ENCODE measurements around the gene DUSP7.

DUSP7 gene

DNA sequence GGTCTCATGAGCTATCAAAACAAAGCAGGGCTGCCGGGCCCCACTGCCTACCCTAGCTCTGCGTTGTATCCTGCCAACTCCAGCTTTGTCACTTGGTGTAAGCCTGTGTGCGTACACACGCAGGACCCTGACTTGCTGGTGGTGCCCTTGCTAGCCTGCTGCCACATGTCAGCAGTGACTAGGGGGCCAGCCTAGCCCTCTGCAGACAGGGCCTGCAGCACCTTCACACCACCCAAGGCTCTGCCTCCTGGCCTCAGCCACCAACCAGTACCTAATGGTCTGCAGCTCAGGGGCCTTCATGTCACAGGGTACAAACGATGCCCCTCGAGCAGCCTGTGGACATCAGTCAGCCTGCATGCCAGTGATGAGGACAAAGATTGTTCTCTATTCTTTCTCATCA lies 30.1 kb upstream of the DUSP7 start:
- no peak for DNase-seq (ENCODE audit: low read depth in 2 of 2)

- no peak for DNase-seq (ENCODE audit: low read depth in 2 of 2)
Measured at GRCh38 chr3:52085681-52086282, 29.4 kb upstream of the DUSP7 start.

GRCh38 chr3:52084954-52085680 lies 28.7 kb upstream of the DUSP7 start:
- no peak for DNase-seq (ENCODE audit: low read depth in 2 of 2)

DNA sequence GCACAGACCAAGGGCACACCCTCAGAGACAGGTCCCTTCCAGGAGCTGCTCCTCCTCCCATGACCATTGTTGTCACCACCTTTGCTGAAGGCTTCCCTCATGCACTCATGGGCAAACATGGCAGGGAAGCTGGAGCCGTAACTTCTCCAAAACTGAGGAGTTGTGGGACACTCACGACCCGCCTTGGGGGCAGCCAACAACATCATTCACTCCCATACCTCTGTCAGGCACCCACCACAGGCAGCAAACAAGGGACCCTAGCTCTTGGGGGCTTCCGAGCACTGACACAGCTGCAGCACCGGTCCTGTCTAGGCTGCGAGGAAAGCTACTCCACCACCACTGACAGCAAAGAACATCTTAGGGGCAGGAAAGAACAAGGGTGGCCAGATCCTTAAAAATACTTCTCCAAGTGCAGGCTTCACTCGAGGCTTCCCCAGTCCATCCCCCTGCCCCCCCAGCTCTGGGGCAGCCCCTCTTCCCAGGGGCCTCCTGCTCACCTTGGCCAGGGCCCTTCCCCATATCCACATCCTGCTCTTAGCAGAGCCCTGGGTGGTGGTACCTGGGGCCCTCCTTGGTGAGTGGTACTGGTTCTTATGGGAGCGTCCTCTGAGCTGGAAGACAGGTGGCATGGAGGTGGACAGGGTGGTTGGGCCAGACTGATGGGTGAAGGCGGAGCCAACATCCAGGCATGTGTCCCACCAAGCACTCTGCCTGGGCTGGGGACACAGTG lies 28.0 kb upstream of the DUSP7 start:
- DNase-seq (ENCODE audit: low read depth in 2 of 2) = no peak

DNA sequence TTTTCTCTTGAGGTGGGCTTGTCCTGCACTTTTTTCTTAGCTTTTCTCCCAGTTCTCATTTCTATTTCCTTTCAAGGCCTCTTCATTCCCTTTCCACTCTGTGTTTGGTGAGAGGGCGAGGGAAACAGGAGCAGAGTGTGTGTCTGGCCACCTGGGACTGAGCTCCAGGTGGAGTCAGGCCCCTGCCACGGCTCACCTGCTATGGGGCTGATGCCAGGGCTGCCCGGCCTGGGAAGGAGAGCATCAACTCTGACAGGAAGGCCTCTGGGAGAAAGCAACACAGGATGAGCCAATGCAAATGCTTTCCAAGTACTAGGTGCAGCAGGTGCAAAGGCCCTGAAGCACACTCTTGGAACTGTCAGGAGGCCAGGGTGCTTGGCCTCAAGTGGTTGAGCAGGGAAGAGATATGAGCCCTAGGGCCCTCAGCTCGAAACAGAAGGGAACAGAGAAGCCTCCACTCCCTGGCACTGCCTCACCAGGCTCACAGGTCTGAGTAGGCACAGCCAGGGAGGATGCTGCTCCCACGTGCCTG lies 27.3 kb upstream of the DUSP7 start:
- DNase-seq (ENCODE audit: low read depth in 2 of 2) = no peak

DNA sequence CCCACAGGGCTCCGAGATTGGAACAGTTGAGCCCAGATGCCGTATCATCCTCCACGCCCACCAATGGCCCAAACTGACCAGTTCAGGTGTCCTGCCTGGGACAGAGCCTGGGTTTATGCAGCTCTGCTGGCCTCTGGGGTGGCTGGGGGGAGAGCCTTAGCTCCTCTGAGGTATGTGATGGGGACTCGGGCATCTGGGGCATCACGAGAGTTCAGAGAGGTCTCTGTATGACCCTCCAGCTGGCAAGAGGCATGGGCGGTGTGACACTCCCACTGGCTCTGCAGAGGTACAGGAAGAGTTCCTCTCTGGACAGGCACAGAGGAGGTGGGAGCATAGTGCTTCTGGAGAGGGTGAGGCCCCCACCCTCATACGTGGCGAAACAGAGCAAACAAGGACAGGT lies 26.6 kb upstream of the DUSP7 start:
- no peak for DNase-seq (ENCODE audit: low read depth in 2 of 2)

- no peak for DNase-seq (ENCODE audit: low read depth in 2 of 2)
Measured at GRCh38 chr3:52080830-52081719, 24.7 kb upstream of the DUSP7 start.

DNA sequence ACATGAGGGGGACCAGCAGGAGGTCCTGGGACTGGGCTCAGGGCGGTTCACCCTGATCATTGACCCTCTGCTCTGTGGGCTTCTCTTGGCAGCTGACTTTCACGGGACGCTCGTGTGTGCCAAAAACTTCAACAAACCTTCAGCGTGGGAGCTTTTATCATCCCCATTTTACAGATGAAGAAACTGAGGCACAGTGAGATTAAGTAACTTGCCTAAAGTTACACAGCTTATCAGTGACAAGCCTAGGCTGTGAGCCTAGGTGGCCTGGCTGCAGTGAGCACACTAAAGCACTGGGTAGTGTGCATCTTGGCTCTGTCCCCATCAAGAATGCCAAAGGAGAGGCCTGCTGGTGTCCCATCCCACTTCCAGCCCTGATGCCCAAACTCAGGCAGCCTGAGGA lies 23.6 kb upstream of the DUSP7 start:
- DNase-seq (ENCODE audit: low read depth in 2 of 2) = no peak

- no peak for DNase-seq (ENCODE audit: low read depth in 2 of 2)
Measured at GRCh38 chr3:52078781-52079560, 22.6 kb upstream of the DUSP7 start.

DNA sequence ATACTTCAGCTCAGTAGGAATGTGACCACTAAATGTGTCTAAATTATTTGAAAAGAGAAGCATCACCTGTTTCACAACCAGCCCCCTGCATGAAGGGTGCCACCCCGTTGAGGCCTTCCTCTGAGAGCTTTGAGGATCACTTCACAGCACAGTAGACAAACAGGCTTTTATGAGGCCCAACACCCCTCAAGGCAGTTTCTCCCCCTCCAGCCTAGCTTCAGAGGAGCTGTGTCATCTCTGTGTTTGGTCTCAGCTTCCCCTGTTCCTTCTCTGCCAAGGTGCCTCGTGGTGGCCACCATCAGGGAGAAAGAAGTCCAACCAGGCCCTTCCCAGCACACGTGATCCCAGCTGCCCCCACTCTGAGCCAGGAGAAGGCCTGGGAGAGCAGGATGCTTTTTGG lies 21.6 kb upstream of the DUSP7 start:
- DNase-seq (ENCODE audit: low read depth in 2 of 2) = no peak

- no peak for DNase-seq (ENCODE audit: low read depth in 2 of 2)
Measured at GRCh38 chr3:52076896-52077780, 20.8 kb upstream of the DUSP7 start.

- no peak for DNase-seq (ENCODE audit: low read depth in 2 of 2)
Measured at GRCh38 chr3:52073490-52073889, 17.1 kb upstream of the DUSP7 start.

GRCh38 chr3:52072471-52072870 lies 16.1 kb upstream of the DUSP7 start:
- no peak for DNase-seq (ENCODE audit: low read depth in 2 of 2)

DNA sequence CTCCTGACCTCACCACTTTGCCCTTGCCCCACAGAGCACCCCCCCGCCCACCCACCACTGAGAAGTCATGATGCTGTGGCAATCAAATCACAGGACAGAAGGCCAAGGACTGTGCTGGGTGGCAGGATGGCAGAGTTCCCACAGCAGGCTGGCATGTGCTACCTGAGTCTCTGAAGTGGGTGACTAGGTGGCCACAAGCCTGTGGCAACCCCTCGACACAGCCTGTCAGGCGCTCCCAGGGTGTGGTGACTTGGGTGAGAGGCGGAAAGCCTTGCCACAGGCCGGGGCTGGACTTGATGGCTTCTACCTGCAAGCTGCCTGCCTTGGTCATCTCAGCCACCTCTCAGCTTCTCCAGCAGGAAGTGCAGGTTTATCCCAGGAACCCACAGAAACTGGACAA lies 15.6 kb upstream of the DUSP7 start:
- DNase-seq (ENCODE audit: low read depth in 2 of 2) = no peak

DNA sequence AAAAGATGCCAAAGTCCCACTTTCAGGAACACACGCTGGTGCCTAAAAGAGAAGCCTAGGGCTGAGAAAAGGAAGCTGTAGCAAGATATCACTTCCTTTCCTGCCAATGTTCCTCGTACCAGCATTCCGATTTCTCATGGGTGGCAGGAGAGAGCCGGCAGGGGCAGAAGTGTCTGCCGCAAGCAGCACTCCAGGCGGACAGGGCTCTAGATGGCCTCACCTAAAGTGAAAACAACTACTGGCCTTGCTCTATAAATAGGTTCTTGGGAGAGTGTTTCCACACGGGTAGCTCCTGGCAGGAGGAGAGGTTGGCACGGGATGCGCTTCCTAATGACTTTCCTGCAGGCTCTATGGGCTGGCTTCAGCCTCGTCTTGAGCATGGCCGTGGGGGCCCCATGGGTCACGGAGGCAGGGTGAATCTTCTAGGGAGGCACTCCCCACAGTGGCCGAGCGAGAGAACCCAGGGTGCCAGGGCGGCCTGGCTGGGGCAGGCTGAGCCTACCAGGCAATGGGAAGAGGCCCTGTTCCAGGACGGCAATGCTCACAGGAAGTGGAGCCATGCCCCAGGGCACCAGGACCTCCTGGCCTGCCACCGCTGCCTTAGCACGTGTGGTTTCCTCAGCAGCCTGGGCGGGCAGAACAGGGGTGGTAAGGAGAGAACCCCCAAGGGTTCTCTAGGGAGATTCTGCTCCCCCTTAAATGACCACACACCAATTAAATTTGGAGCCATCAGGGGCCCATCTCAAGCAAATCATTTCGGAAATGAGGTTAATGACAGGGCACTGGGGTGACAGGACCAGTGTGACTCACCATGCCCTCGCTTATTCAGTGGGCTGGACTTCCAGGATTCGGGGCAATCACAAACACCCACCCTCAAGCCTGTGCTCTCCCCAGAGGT lies 14.6 kb upstream of the DUSP7 start:
- DNase-seq (ENCODE audit: low read depth in 2 of 2) = no peak

DNA sequence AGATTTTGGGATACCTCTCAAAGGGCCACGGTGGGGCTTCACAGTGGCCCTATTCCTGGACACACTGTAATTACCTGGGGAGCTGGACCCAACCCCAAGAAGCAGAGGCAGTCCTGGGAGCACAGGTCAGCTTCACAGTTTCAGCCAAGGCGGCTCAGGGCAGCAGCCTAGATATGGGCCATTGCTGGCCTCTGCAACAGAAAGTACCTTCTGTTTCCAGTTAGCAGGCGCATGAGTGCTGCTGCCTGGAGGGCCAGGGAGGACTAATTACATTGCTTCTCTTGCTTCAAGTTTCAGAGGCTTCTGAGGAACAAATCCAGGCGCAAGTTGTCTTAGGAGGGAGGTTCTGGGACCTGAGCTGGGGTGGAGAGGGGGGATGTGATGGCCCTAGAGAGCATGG lies 13.5 kb upstream of the DUSP7 start:
- DNase-seq (ENCODE audit: low read depth in 2 of 2) = no peak

DNA sequence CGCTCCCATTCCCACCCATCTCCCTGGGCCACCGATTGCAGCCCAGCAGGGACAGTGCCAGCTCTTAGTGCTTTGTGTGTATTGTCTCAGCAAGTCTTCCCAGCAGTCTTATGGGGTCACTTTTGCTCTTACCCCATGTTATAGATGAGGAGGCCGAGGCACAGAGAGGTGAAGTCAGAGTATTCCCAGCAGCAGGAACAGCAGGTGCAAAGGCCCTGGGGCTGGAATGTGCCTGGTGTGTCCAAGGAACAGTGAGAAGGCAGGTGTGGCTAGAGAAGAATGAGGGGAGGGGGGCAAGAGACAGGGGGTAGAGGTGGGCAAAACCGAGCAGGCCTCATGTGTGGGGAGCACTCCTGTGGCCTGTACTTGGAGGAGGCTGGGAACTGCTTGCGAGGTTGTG lies 12.8 kb upstream of the DUSP7 start:
- DNase-seq (ENCODE audit: low read depth in 2 of 2) = no peak

DNA sequence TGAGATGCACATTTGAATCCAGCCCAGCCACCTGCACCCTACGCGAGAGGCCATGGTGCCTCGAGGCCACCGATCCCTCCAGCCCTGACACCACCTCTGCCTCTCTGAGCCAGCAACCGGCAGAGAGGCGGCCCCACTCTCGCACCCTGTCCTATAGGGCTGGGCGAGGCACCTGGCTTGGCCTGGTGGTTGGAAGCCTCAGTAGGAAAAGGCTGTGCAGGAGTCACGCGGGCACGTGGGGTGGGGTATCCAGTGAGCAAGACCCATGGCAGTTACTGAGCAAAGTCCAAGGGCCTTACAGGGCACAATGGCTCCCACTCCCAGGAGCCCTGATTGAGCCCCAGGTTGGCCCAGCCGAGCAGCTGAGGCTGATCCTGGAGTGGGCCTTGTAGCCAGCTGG lies 12.4 kb upstream of the DUSP7 start:
- no peak for DNase-seq (ENCODE audit: low read depth in 2 of 2)

- no peak for DNase-seq (ENCODE audit: low read depth in 2 of 2)
Measured at GRCh38 chr3:52068055-52068571, 11.7 kb upstream of the DUSP7 start.

All from stimulated activated CD4-positive, alpha-beta T cell treated with anti-CD3 and anti-CD28 coated beads, Interleukin-15, amount 100 ng/mL, for 48 hours (primary cell).